Measurements from ENCODE around the gene SARNP. TPM values are rescaled to one million over a fixed set of nuclear protein-coding genes. Genes with fewer than 3 reads are reported as not detected.
A peak's percentile ranks its signal among the peaks of the same experiment; 100 is the strongest.

SARNP gene
- total RNA-seq, 1 donor from 2014 or later, result 141 TPM

- no peaks in the 10 kb centered on the region for H3K27me3 ChIP-seq (ENCODE audit: control insufficient read depth, insufficient read depth, low read length)
- no peak for DNase-seq (ENCODE audit: low read depth)
- H3K36me3 ChIP-seq (ENCODE audit: control insufficient read depth, insufficient read depth, low read length), result peaks cover 2% of the 10 kb centered on the region
- H3K4me3 ChIP-seq (ENCODE audit: low read depth, low read length), result peak overlapping the region; percentile 91
- TF ChIP-seq, protein P1, sequence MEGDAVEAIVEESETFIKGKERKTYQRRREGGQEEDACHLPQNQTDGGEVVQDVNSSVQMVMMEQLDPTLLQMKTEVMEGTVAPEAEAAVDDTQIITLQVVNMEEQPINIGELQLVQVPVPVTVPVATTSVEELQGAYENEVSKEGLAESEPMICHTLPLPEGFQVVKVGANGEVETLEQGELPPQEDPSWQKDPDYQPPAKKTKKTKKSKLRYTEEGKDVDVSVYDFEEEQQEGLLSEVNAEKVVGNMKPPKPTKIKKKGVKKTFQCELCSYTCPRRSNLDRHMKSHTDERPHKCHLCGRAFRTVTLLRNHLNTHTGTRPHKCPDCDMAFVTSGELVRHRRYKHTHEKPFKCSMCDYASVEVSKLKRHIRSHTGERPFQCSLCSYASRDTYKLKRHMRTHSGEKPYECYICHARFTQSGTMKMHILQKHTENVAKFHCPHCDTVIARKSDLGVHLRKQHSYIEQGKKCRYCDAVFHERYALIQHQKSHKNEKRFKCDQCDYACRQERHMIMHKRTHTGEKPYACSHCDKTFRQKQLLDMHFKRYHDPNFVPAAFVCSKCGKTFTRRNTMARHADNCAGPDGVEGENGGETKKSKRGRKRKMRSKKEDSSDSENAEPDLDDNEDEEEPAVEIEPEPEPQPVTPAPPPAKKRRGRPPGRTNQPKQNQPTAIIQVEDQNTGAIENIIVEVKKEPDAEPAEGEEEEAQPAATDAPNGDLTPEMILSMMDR (IDR thresholded peaks at IDR 0.05; ENCODE audit: insufficient read depth, low read length, poor library complexity, severe bottlenecking), result no peak
Observed at GRCh38 chr12:55818140-55818728, 710 bp upstream of the SARNP start.

DNA sequence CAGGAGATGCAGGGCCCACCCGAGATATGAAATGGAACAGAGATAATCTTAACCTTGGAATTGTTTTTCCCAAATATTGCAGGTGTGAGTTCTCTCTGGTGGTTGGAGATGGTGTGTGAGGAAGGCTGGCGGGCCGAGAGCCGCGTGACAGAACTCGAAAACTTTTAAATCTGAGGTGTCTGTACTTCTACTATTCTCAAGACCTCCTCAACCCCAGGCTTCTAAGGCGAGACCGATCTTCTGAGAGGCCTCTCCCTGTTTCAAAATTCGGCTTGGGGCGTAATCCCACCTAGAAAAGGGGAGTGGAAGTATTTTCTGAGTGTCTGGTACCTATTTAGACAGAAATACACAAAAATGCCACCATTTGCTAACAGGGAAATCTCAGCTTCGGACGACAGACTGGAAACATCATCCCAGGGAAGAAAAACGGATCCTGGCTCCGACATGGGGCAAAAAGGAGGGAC, 611 bp downstream of the SARNP start:
- DNase-seq (ENCODE audit: low read depth), result no peak
- H3K36me3 ChIP-seq (ENCODE audit: control insufficient read depth, insufficient read depth, low read length), result peaks cover 2% of the 10 kb centered on the region
- H3K27me3 ChIP-seq (ENCODE audit: control insufficient read depth, insufficient read depth, low read length), result no peaks in the 10 kb centered on the region
- peak overlapping the region; percentile 100 for H3K4me3 ChIP-seq (ENCODE audit: low read depth, low read length)
- TF ChIP-seq, protein P1 (IDR thresholded peaks at IDR 0.05; ENCODE audit: insufficient read depth, low read length, poor library complexity, severe bottlenecking), result no peak

GRCh38 chr12:55815473-55815872, 2.1 kb downstream of the SARNP start:
- no peaks in the 10 kb centered on the region for H3K27me3 ChIP-seq (ENCODE audit: control insufficient read depth, insufficient read depth, low read length)
- H3K36me3 ChIP-seq (ENCODE audit: control insufficient read depth, insufficient read depth, low read length), result peaks cover 2% of the 10 kb centered on the region
- DNase-seq (ENCODE audit: low read depth), result no peak
- H3K4me3 ChIP-seq (ENCODE audit: low read depth, low read length), result no peak overlapping the region
- TF ChIP-seq, protein P1 (IDR thresholded peaks at IDR 0.05; ENCODE audit: insufficient read depth, low read length, poor library complexity, severe bottlenecking), result no peak

GRCh38 chr12:55814257-55814656, 3.3 kb downstream of the SARNP start:
- no peaks in the 10 kb centered on the region for H3K36me3 ChIP-seq (ENCODE audit: control insufficient read depth, insufficient read depth, low read length)
- no peak for DNase-seq (ENCODE audit: low read depth)
- TF ChIP-seq, protein P1 (IDR thresholded peaks at IDR 0.05; ENCODE audit: insufficient read depth, low read length, poor library complexity, severe bottlenecking), result no peak
- no peak overlapping the region for H3K4me3 ChIP-seq (ENCODE audit: low read depth, low read length)
- H3K27me3 ChIP-seq (ENCODE audit: control insufficient read depth, insufficient read depth, low read length), result no peaks in the 10 kb centered on the region

GRCh38 chr12:55812088-55812487, 5.4 kb downstream of the SARNP start:
- Histone ChIP-seq H3K4me3 (ENCODE audit: low read depth, low read length) (no peak overlapping the region), H3K36me3 (ENCODE audit: control insufficient read depth, insufficient read depth, low read length) (no peaks in the 10 kb centered on the region), H3K27me3 (ENCODE audit: control insufficient read depth, insufficient read depth, low read length) (no peaks in the 10 kb centered on the region)
- TF ChIP-seq, protein P1 (IDR thresholded peaks at IDR 0.05; ENCODE audit: insufficient read depth, low read length, poor library complexity, severe bottlenecking), result no peak
- no peak for DNase-seq (ENCODE audit: low read depth)

- H3K36me3 ChIP-seq (ENCODE audit: control insufficient read depth, insufficient read depth, low read length), result no peaks in the 10 kb centered on the region
- no peaks in the 10 kb centered on the region for H3K27me3 ChIP-seq (ENCODE audit: control insufficient read depth, insufficient read depth, low read length)
- DNase-seq (ENCODE audit: low read depth), result no peak
Observed at GRCh38 chr12:55809274-55809673, 8.2 kb downstream of the SARNP start.

More at GRCh38 chr12:55809274-55809673, 8.2 kb downstream of the SARNP start:
- TF ChIP-seq, protein P1 (IDR thresholded peaks at IDR 0.05; ENCODE audit: insufficient read depth, low read length, poor library complexity, severe bottlenecking), result no peak
- no peak overlapping the region for H3K4me3 ChIP-seq (ENCODE audit: low read depth, low read length)

Data from kidney epithelial cell (primary cell).